ENCODE measurements around the gene PTBP1.

GRCh38 chr19:768424-768823 lies 28.8 kb upstream of the PTBP1 start:
- TF ChIP-seq CTCF (IDR thresholded peaks at IDR 0.05; ENCODE audit: low read length), result no peak
- TF ChIP-seq EZH2 (optimal IDR thresholded peaks at IDR 0.05; ENCODE audit: low read depth, low read length), result no peak

Measured in MM.1S (cell line).